A549 (cell line): ENCODE results near the gene UCKL1. TPM values are rescaled to one million over a fixed set of nuclear protein-coding genes. Genes with fewer than 3 reads are reported as not detected.

Experiments used
- ATAC-seq, 2 experiments: fragments of 200-7000 bp in 1 of 2; fragments of >200 bp in 1 of 2; cut with Nextera tagmentation in 1 of 2; cut with Tn5 transposase in 1 of 2; 3 replicates each; pipeline versions ENCODE4 v1.8.0 to v1.9.1; 2018 to 2020; ENCODE audit warnings: mild to moderate bottlenecking in 1 of 2, moderate library complexity in 1 of 2
- CTCF ChIA-PET: fragments of 300-600 bp; sonication (Branson Sonifier 250); formaldehyde crosslinking; extraction: SDS; loops from one replicate; lab custom pipeline; 2021; ENCODE audit warnings: antibody characterized with exemption, inconsistent platforms; lab: Yijun Ruan, JAX
- POLR2A ChIA-PET: fragments of 350-600 bp; formaldehyde crosslinking; extraction: SDS; loops from one replicate; lab custom pipeline; 2021; ENCODE audit warnings: antibody characterized with exemption, inconsistent platforms; lab: Yijun Ruan, JAX
- DNase-seq, 2 experiments: peaks; one replicate each; pipeline versions ENCODE4 v3.0.0 to v3.0.0-alpha.2; 2011 to 2016; ENCODE audit warnings: low read depth in 1 of 2, low spot score in 1 of 2
- FAIRE-seq: peaks from 2 replicates; lab custom pipeline; 2011; peaks lifted over from hg19 to GRCh38; lab: Jason Lieb, UNC
- H3K27ac ChIP-seq, 2 experiments: fragments of >200 bp; sonication (Bioruptor Twin); formaldehyde crosslinking; 3 replicates each; pipeline ENCODE4 v1.5.1; 2016 to 2017
- H3K4me1 ChIP-seq: fragments of >200 bp; sonication (Bioruptor Twin); formaldehyde crosslinking; 3 replicates; pipeline ENCODE4 v1.6.1; 2016
- H3K4me2 ChIP-seq: fragments of >200 bp; sonication (Bioruptor Twin); formaldehyde crosslinking; 3 replicates; pipeline ENCODE4 v1.6.1; 2016
- H3K4me3 ChIP-seq: fragments of >200 bp; sonication (Bioruptor Twin); formaldehyde crosslinking; 3 replicates; pipeline ENCODE4 v1.5.1; 2016
- H3K9me3 ChIP-seq: fragments of >200 bp; sonication (Bioruptor Twin); formaldehyde crosslinking; 3 replicates; pipeline ENCODE4 v1.6.1; 2016
- CHD4 ChIP-seq: fragments of 200-600 bp; sonication (generic); IDR thresholded peaks from 2 replicates; pipeline ENCODE4 v1.6.1; 2016; ENCODE audit warnings: antibody characterized with exemption, mild to moderate bottlenecking, borderline replicate concordance
- ESRRA ChIP-seq: fragments of 150-350 bp; IDR thresholded peaks from 2 replicates; pipeline ENCODE4 v1.6.1; 2014; ENCODE audit warnings: mild to moderate bottlenecking, low read length, borderline replicate concordance
- FOSB ChIP-seq: fragments of 250-450 bp; sonication (Bioruptor Pico); IDR thresholded peaks from 2 replicates; pipeline ENCODE4 v1.5.0; 2020; ENCODE audit warnings: mild to moderate bottlenecking, moderate library complexity
- FOXS1 ChIP-seq: fragments of 250-450 bp; sonication (Bioruptor Pico); IDR thresholded peaks from 2 replicates; pipeline ENCODE4 v1.5.0; 2020; ENCODE audit warnings: mild to moderate bottlenecking, moderate library complexity
- GATA3 ChIP-seq: IDR thresholded peaks from 2 replicates; pipeline ENCODE4 v1.6.1; 2012; ENCODE audit warnings: borderline replicate concordance
- HDAC2 ChIP-seq: fragments of 200-600 bp; sonication (generic); IDR thresholded peaks from 2 replicates; pipeline ENCODE4 v1.6.1; 2016
- HOXB13 ChIP-seq: fragments of 250-450 bp; sonication (Bioruptor Pico); IDR thresholded peaks from 2 replicates; pipeline ENCODE4 v1.5.0; 2020; ENCODE audit warnings: low read depth, mild to moderate bottlenecking, moderate library complexity
- KDM5A ChIP-seq: fragments of 200-600 bp; sonication (generic); IDR thresholded peaks from 2 replicates; pipeline ENCODE4 v1.6.1; 2016; ENCODE audit warnings: antibody characterized with exemption, mild to moderate bottlenecking
- NFE2L2 ChIP-seq: fragments of 150-350 bp; conservative IDR thresholded peaks from 2 replicates; pipeline ENCODE4 v1.6.1; 2014; ENCODE audit warnings: low read length
- RAD21 ChIP-seq, 2 experiments: fragments of >200 bp in 1 of 2; sonication (Bioruptor Twin) in 1 of 2; formaldehyde crosslinking in 1 of 2; IDR thresholded peaks in 1 of 2; conservative IDR thresholded peaks in 1 of 2; 2 replicates in 1 of 2; 3 replicates in 1 of 2; pipeline ENCODE4 v1.6.1; 2012 to 2018; ENCODE audit warnings: inconsistent platforms in 1 of 2
- RCOR1 ChIP-seq: fragments of 150-350 bp; IDR thresholded peaks from 2 replicates; pipeline ENCODE4 v1.6.1; 2014; ENCODE audit warnings: antibody characterized with exemption, low read length, low read depth
- RFX5 ChIP-seq: fragments of 450-650 bp; IDR thresholded peaks from 2 replicates; pipeline ENCODE4 v1.7.1; 2014; ENCODE audit warnings: antibody characterized with exemption, mild to moderate bottlenecking, moderate library complexity
- SREBF2 ChIP-seq: fragments of 450-650 bp; IDR thresholded peaks from 2 replicates; pipeline ENCODE4 v1.6.1; 2014; ENCODE audit warnings: mild to moderate bottlenecking, moderate library complexity
- TP53 ChIP-seq: fragments of 250-450 bp; sonication (Bioruptor Pico); IDR thresholded peaks from 2 replicates; pipeline ENCODE4 v1.5.0; 2021; ENCODE audit warnings: mild to moderate bottlenecking, moderate library complexity
- ZNF302 ChIP-seq: fragments of 250-450 bp; sonication (Bioruptor Pico); IDR thresholded peaks from 2 replicates; pipeline ENCODE4 v1.9.0; 2021; ENCODE audit warnings: inconsistent platforms, mild to moderate bottlenecking, moderate library complexity
- WGBS: methylation state at CpG from one replicate; pipeline ENCODE4 v1.1.6; 2017; ENCODE audit errors: missing lambda C conversion rate; 5-methylcytosine and 5-hydroxymethylcytosine counted together
- polyA plus RNA-seq, 4 experiments: library from polyadenylated mRNA; depleted of rRNA in 3 of 4; stranded (reverse); fragments of >200 nt; fragmentation: RNase III in 1 of 4; extraction: RNeasy Plus Mini Kit Qiagen cat#74134 plus additional on column Dnase treatment in 1 of 4; gene quantifications; 2 replicates in 3 of 4; 3 replicates in 1 of 4; pipeline ENCODE4 v1.2.3, GENCODE V29; 2011 to 2017
- TF ChIP-seq, protein P1 (sequence below): IDR thresholded peaks from 2 replicates; pipeline ENCODE4 v1.6.1; 2012
- TF ChIP-seq, protein P2 (sequence below): fragments of >200 bp; sonication (Bioruptor Twin); formaldehyde crosslinking; IDR thresholded peaks from 3 replicates; pipeline ENCODE4 v1.5.1; 2016
- TF ChIP-seq, protein P3 (sequence below): fragments of 200-600 bp; sonication (generic); IDR thresholded peaks from 2 replicates; pipeline ENCODE4 v1.6.1; 2016; ENCODE audit warnings: antibody characterized with exemption, mild to moderate bottlenecking, moderate library complexity
- TF ChIP-seq, protein P4 (sequence below): fragments of 250-450 bp; sonication (Bioruptor Pico); IDR thresholded peaks from 2 replicates; pipeline ENCODE4 v1.5.0; 2021; ENCODE audit warnings: mild to moderate bottlenecking, moderate library complexity, borderline replicate concordance

UCKL1 gene
- polyA plus RNA-seq, 2 of the 4 experiments (the other 2 are of a cell fraction) = 19.1 to 30.4 TPM

GRCh38 chr20:63955827-63956663, at the start of gene UCKL1 (continued):
- no peak for TF ChIP-seq HDAC2
- TF ChIP-seq, protein P1, sequence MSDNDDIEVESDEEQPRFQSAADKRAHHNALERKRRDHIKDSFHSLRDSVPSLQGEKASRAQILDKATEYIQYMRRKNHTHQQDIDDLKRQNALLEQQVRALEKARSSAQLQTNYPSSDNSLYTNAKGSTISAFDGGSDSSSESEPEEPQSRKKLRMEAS = peak; percentile 97
- no peak for TF ChIP-seq SREBF2
- TF ChIP-seq, protein P2, sequence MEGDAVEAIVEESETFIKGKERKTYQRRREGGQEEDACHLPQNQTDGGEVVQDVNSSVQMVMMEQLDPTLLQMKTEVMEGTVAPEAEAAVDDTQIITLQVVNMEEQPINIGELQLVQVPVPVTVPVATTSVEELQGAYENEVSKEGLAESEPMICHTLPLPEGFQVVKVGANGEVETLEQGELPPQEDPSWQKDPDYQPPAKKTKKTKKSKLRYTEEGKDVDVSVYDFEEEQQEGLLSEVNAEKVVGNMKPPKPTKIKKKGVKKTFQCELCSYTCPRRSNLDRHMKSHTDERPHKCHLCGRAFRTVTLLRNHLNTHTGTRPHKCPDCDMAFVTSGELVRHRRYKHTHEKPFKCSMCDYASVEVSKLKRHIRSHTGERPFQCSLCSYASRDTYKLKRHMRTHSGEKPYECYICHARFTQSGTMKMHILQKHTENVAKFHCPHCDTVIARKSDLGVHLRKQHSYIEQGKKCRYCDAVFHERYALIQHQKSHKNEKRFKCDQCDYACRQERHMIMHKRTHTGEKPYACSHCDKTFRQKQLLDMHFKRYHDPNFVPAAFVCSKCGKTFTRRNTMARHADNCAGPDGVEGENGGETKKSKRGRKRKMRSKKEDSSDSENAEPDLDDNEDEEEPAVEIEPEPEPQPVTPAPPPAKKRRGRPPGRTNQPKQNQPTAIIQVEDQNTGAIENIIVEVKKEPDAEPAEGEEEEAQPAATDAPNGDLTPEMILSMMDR = no peak
- TF ChIP-seq RFX5 = no peak
- TF ChIP-seq ZNF302 (CRISPR knock-in tag) = no peak
- TF ChIP-seq GATA3 = no peak
- TF ChIP-seq FOSB = no peak
- TF ChIP-seq RCOR1 = no peak
- no peak for TF ChIP-seq HOXB13 (CRISPR knock-in tag)
- TF ChIP-seq, all 56 proteins: peak for 8

DNA sequence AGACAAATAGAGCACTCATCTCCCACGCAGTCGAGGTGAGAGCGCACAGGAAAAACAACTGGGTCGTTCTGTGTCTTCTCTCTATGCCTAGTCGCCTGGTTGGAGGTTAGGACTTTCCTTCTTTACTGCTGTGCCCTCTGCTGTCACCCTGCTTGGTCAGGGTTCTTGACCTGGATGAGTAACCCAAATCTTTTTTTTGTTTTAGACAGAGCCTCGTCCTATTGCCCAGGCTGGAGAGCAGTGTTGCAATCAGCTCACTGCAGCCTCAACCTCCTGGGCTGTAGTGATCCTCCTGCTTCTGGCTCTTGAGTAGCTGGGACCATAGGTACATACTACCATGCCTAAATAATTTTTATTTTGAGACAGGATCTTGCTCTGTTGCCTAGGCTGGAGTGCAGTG, 49.2 kb upstream of the UCKL1 start:
- Histone ChIP-seq H3K27ac (no peak overlapping the region), H3K4me1 (no peaks in the 10 kb centered on the region), H3K9me3 (0 out of 3 replicates have a peak, but pooled peaks cover 6% of the 10 kb centered on the region)
- FAIRE-seq (no peak), ATAC-seq (no peak)
- CTCF ChIA-PET = interaction anchor here (4.3 kb wide), 1 partner anchor 34 kb away, joined by 22 read pairs; no protein-coding TSS in a partner anchor
- TF ChIP-seq GATA3 = no peak
- TF ChIP-seq, protein P3, sequence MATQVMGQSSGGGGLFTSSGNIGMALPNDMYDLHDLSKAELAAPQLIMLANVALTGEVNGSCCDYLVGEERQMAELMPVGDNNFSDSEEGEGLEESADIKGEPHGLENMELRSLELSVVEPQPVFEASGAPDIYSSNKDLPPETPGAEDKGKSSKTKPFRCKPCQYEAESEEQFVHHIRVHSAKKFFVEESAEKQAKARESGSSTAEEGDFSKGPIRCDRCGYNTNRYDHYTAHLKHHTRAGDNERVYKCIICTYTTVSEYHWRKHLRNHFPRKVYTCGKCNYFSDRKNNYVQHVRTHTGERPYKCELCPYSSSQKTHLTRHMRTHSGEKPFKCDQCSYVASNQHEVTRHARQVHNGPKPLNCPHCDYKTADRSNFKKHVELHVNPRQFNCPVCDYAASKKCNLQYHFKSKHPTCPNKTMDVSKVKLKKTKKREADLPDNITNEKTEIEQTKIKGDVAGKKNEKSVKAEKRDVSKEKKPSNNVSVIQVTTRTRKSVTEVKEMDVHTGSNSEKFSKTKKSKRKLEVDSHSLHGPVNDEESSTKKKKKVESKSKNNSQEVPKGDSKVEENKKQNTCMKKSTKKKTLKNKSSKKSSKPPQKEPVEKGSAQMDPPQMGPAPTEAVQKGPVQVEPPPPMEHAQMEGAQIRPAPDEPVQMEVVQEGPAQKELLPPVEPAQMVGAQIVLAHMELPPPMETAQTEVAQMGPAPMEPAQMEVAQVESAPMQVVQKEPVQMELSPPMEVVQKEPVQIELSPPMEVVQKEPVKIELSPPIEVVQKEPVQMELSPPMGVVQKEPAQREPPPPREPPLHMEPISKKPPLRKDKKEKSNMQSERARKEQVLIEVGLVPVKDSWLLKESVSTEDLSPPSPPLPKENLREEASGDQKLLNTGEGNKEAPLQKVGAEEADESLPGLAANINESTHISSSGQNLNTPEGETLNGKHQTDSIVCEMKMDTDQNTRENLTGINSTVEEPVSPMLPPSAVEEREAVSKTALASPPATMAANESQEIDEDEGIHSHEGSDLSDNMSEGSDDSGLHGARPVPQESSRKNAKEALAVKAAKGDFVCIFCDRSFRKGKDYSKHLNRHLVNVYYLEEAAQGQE = no peak
- TF ChIP-seq SREBF2 = no peak
- TF ChIP-seq RFX5 = no peak
- no peak for TF ChIP-seq TP53
- TF ChIP-seq FOXS1 (CRISPR knock-in tag) = no peak
- TF ChIP-seq NFE2L2 = no peak
- no peak for TF ChIP-seq RAD21 (conservative IDR thresholded peaks at IDR 0.05 in 1 of 2, IDR thresholded peaks at IDR 0.05 in 1 of 2)
- TF ChIP-seq ESRRA = no peak
- no peak for TF ChIP-seq RCOR1
- TF ChIP-seq, protein P4, sequence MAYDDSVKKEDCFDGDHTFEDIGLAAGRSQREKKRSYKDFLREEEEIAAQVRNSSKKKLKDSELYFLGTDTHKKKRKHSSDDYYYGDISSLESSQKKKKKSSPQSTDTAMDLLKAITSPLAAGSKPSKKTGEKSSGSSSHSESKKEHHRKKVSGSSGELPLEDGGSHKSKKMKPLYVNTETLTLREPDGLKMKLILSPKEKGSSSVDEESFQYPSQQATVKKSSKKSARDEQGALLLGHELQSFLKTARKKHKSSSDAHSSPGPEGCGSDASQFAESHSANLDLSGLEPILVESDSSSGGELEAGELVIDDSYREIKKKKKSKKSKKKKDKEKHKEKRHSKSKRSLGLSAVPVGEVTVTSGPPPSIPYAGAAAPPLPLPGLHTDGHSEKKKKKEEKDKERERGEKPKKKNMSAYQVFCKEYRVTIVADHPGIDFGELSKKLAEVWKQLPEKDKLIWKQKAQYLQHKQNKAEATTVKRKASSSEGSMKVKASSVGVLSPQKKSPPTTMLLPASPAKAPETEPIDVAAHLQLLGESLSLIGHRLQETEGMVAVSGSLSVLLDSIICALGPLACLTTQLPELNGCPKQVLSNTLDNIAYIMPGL = no peak
- no peak for TF ChIP-seq CHD4
- TF ChIP-seq KDM5A = no peak
- TF ChIP-seq ZNF302 (CRISPR knock-in tag) = no peak
- TF ChIP-seq, all 56 proteins: peak for 0
- 84% methylated on average over 6 of the region's 6 CpGs for WGBS
- H3K4me3 ChIP-seq = no peak overlapping the region
- POLR2A ChIA-PET = no interaction called here
- H3K4me2 ChIP-seq = no peak overlapping the region
- no peak for DNase-seq
